Fibroblast of the aortic adventitia (primary cell): Measurements from ENCODE around the gene JHY. TPM values are rescaled to one million over a fixed set of nuclear protein-coding genes. Genes with fewer than 3 reads are reported as not detected.

ENCODE experiments used
- DNase-seq: peaks from one replicate; pipeline ENCODE4 v3.0.0-alpha.2; 2010; ENCODE audit warnings: low read depth
- H3K4me3 ChIP-seq: 2 replicates; pipeline ENCODE4 v1.5.1; 2011; ENCODE audit warnings: low read depth, mild to moderate bottlenecking, control low read depth, low read length, moderate library complexity
- CTCF ChIP-seq: IDR thresholded peaks from 2 replicates; pipeline ENCODE4 v1.5.1; 2011; ENCODE audit warnings: mild to moderate bottlenecking, low read length, control low read depth, inconsistent platforms; ENCODE audit not compliant: insufficient read depth
- total RNA-seq: library from RNA; depleted of rRNA; stranded (reverse); fragments of >200 nt; gene quantifications from 2 replicates; pipeline ENCODE4 v1.2.3, GENCODE V29; 2012; ENCODE audit warnings: low replicate concordance

Gene JHY
- total RNA-seq, 1 donor = 5.2 TPM

- TF ChIP-seq CTCF = no peak
- H3K4me3 ChIP-seq = no peak overlapping the region
- no peak for DNase-seq
These were observed 93.6 kb downstream of the JHY start for GRCh38 chr11:122976061-122976733.

GRCh38 chr11:122976734-122977469 is 94.3 kb downstream of the JHY start:
- no peak overlapping the region for H3K4me3 ChIP-seq
- TF ChIP-seq CTCF = no peak
- no peak for DNase-seq

GRCh38 chr11:122977470-122978298 is 95.1 kb downstream of the JHY start:
- TF ChIP-seq CTCF = no peak

GRCh38 chr11:122978299-122978620 is 95.7 kb downstream of the JHY start:
- no peak for TF ChIP-seq CTCF
- no peak overlapping the region for H3K4me3 ChIP-seq

More at GRCh38 chr11:122977470-122978298, 95.1 kb downstream of the JHY start:
- DNase-seq = no peak
- H3K4me3 ChIP-seq = no peak overlapping the region

GRCh38 chr11:122979103-122979814 is 96.7 kb downstream of the JHY start:
- no peak for TF ChIP-seq CTCF
- DNase-seq = no peak

More at GRCh38 chr11:122978299-122978620, 95.7 kb downstream of the JHY start:
- no peak for DNase-seq

More at GRCh38 chr11:122979103-122979814, 96.7 kb downstream of the JHY start:
- H3K4me3 ChIP-seq = no peak overlapping the region
